GM12875 (cell line): ENCODE data around the gene CAMK1D.

ENCODE experiments used
- H3K4me3 ChIP-seq: one replicate; pipeline ENCODE4 v1.5.1; 2011; ENCODE audit warnings: low read depth, low read length, control low read depth
- CTCF ChIP-seq: IDR thresholded peaks from 2 replicates; pipeline ENCODE4 v1.5.1; 2011; ENCODE audit warnings: low read depth, mild to moderate bottlenecking, control low read depth, inconsistent platforms, low read length, moderate library complexity, borderline replicate concordance; ENCODE audit not compliant: insufficient read depth

Gene CAMK1D

GRCh38 chr10:12443026-12443425, 93.7 kb downstream of the CAMK1D start:
- H3K4me3 ChIP-seq, result no peak overlapping the region
- TF ChIP-seq CTCF, result no peak

DNA sequence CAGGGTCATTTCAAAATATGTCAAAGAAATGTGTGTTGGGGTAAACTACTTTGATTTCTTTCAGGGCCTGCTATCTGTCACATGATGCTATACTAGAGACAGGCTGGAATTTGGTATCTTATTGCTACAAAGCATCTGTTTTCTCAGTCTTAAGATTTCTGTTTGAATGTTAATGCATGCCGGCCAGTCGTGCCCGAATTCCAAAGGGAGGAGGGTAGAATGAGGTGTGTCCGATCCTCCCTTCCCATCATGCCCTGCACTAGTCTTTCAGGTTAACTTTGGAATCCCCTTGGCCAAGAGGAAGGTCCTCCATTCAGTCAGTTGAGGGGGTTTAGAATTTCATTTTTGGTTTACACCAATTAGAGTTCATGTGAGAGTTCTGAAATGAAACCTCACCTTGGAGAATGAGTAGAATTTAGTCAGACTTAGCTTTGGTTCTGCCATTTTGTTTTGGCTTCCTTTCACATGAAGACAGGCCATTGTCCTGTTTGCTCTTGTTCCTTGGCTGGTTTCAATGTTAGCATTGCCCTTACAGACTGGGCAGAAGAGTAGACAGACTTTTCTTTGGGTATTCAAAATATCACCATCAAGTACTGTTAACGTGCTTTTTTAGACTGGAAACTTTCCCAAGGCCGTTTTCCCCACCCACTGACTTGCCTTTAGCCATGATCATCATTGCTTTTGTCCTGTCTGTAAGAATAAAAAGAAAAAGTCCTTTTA, 95.8 kb downstream of the CAMK1D start:
- TF ChIP-seq CTCF, result no peak
- H3K4me3 ChIP-seq, result no peak overlapping the region

DNA sequence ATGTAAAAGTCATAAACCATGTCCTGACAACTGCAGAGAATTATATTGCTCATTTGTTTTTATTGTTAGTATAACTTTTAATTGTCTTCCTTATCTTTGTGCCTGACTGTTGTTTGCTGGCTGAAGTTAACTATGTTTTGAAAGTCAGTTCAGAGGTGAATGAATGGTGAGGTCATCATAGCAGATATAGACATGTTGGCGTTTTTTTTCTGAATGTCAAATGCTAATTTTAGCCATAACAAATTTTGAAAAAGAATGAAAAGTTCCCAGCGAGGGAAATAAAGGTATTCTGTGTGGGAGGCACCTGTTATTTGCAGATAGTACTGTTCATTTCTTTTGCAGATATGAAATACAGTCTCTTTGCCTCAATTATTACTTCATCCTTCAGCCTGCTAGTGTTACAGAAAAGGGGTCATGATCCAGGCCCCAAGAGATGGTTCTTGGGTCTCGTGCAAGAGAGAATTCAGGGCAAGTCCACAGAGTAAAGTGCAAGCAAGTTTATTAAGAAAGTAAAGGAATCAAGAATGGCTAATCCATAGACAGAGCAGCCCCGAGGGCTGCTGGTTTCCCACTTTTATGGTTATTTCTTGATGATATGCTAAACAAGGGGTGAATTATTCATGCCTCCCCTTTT, 96.5 kb downstream of the CAMK1D start:
- no peak overlapping the region for H3K4me3 ChIP-seq
- no peak for TF ChIP-seq CTCF

- TF ChIP-seq CTCF, result no peak
- no peak overlapping the region for H3K4me3 ChIP-seq
Measured at GRCh38 chr10:12448340-12448728, 99.0 kb downstream of the CAMK1D start.

- no peak overlapping the region for H3K4me3 ChIP-seq
- no peak for TF ChIP-seq CTCF
Measured at GRCh38 chr10:12448729-12449391, 99.5 kb downstream of the CAMK1D start.

GRCh38 chr10:12455318-12455717, 106.0 kb downstream of the CAMK1D start:
- no peak for TF ChIP-seq CTCF
- H3K4me3 ChIP-seq, result no peak overlapping the region
